Right cardiac atrium (tissue), 5 donors: ENCODE measurements around the gene FAM107B. TPM values are rescaled to one million over a fixed set of nuclear protein-coding genes. Genes with fewer than 3 reads are reported as not detected.

Experiments
- ATAC-seq, 2 donors: fragments of 200-7000 bp; cut with Tn5 transposase; one replicate each; pipeline versions ENCODE4 v1.8.0 to v1.9.1; 2020; ENCODE audit warnings: moderate library complexity in 2 of 2, mild to moderate bottlenecking in 1 of 2
- DNase-seq, 3 donors: peaks; one replicate each; pipeline ENCODE4 v3.0.0-alpha.2; 2020
- H3K27ac ChIP-seq: one replicate; pipeline ENCODE4 v1.5.1; 2013; ENCODE audit warnings: mild to moderate bottlenecking, low read length, control low read depth, moderate library complexity
- H3K27me3 ChIP-seq: one replicate; pipeline ENCODE4 v1.6.1; 2013; ENCODE audit not compliant: control insufficient read depth, insufficient read depth
- H3K4me1 ChIP-seq: one replicate; pipeline ENCODE4 v1.6.1; 2013; ENCODE audit warnings: low read length; ENCODE audit not compliant: control insufficient read depth, insufficient read depth
- H3K4me3 ChIP-seq: one replicate; pipeline ENCODE4 v1.5.1; 2013; ENCODE audit warnings: low read length, control low read depth
- H3K9me3 ChIP-seq: one replicate; pipeline ENCODE4 v1.6.1; 2013; ENCODE audit warnings: low read length; ENCODE audit not compliant: control insufficient read depth
- WGBS: extraction: QIAGEN DNeasy Blood & Tissue Kit; methylation state at CpG from one replicate; pipeline ENCODE4 v1.1.7; 2013; 5-methylcytosine and 5-hydroxymethylcytosine counted together
- intact Hi-C, 4 donors: fragments of 100-400 bp; cut with DNase I; formaldehyde crosslinking; loops; one replicate each; pipeline versions ENCODE4 v1.11.0 to v1.14.0; 2022 to 2023
- polyA plus RNA-seq: library from polyadenylated mRNA; stranded (reverse); fragments of 200-250 nt; gene quantifications from one replicate; pipeline ENCODE4 v1.2.3, GENCODE V29; 2013
- total RNA-seq, 4 donors: library from RNA; stranded (reverse); fragmentation: NEBNext Ultra II Directional; extraction: Animal tissue kit (Norgen Biotek cat#: 25700); gene quantifications; one replicate each; pipeline ENCODE4 v1.2.1, GENCODE V29; 2021
- donor health status: healthy with polysubstance abuse.
- donor health status: DM: no; HTN: yes; CAD: no.
- donor health status: DM: no; HTN: no; CAD: no.
- donor health status: DM: no; HTN: yes; CAD: no; lungs with severe emphysema.
- donor health status: DM: yes; HTN: yes; CAD: no.

Gene FAM107B
- total and polyA plus RNA-seq, 5 donors, result 4.3 to 18.7 (median 8.0) TPM

GRCh38 chr10:14507176-14507575, 267.5 kb downstream of the FAM107B start:
- no peak overlapping the region for H3K27ac ChIP-seq
- DNase-seq (no peak), ATAC-seq (no peak)
- WGBS, result 52% methylated on average over 6 of the region's 6 CpGs
- no peaks in the 10 kb centered on the region for H3K4me1 ChIP-seq
- no peak overlapping the region for H3K4me3 ChIP-seq
- H3K27me3 ChIP-seq, result no peaks in the 10 kb centered on the region
- intact Hi-C loops, result no loop called here
- H3K9me3 ChIP-seq, result no peaks in the 10 kb centered on the region

- Histone ChIP-seq H3K27ac (no peak overlapping the region), H3K4me1 (no peaks in the 10 kb centered on the region), H3K4me3 (no peak overlapping the region), H3K9me3 (no peaks in the 10 kb centered on the region), H3K27me3 (no peaks in the 10 kb centered on the region)
- ATAC-seq, result no peak
- 59% methylated on average over 3 of the region's 3 CpGs for WGBS
- DNase-seq, result no peak
- intact Hi-C loops, result loop anchor here in 1 of 4 donors (5.0 kb wide), 1 partner anchor 320 kb away; no protein-coding TSS in a partner anchor
Measured at GRCh38 chr10:14502431-14502830, 272.3 kb downstream of the FAM107B start.

- WGBS, result 61% methylated on average over 9 of the region's 9 CpGs
- Histone ChIP-seq H3K4me1 (no peaks in the 10 kb centered on the region), H3K4me3 (no peak overlapping the region), H3K9me3 (no peaks in the 10 kb centered on the region), H3K27ac (no peak overlapping the region), H3K27me3 (no peaks in the 10 kb centered on the region)
- intact Hi-C loops, result loop anchor here in 1 of 4 donors (5.0 kb wide), 1 partner anchor 322 kb away; no protein-coding TSS in a partner anchor
- DNase-seq (no peak), ATAC-seq (peak in 1 of 2 donors; percentile 46)
Measured at GRCh38 chr10:14500172-14500765, 274.4 kb downstream of the FAM107B start.

GRCh38 chr10:14499601-14499904, 275.1 kb downstream of the FAM107B start:
- no peak for DNase-seq
- intact Hi-C loops, result loop anchor here in 1 of 4 donors (10.0 kb wide), 1 partner anchor 605 kb away; no protein-coding TSS in a partner anchor
- WGBS, result 93% methylated on average over 5 of the region's 5 CpGs
- Histone ChIP-seq H3K9me3 (no peaks in the 10 kb centered on the region), H3K4me3 (no peak overlapping the region), H3K27ac (no peak overlapping the region), H3K27me3 (no peaks in the 10 kb centered on the region), H3K4me1 (no peaks in the 10 kb centered on the region)
- peak; percentile 31 to 45 for ATAC-seq

GRCh38 chr10:14498326-14498725, 276.4 kb downstream of the FAM107B start:
- ATAC-seq, result no peak

GRCh38 chr10:14491811-14492210, 282.9 kb downstream of the FAM107B start:
- no peak for ATAC-seq
- WGBS, result 80% methylated on average over 5 of the region's 5 CpGs
- H3K27me3 ChIP-seq, result peaks cover 3% of the 10 kb centered on the region
- H3K9me3 ChIP-seq, result no peaks in the 10 kb centered on the region
- no peaks in the 10 kb centered on the region for H3K4me1 ChIP-seq
- H3K4me3 ChIP-seq, result no peak overlapping the region
- no peak overlapping the region for H3K27ac ChIP-seq
- intact Hi-C loops, result loop anchor here in 1 of 4 donors (10.0 kb wide), 1 partner anchor 613 kb away; no protein-coding TSS in a partner anchor
- DNase-seq, result no peak

More at GRCh38 chr10:14498326-14498725, 276.4 kb downstream of the FAM107B start:
- Histone ChIP-seq H3K4me3 (no peak overlapping the region), H3K9me3 (no peaks in the 10 kb centered on the region), H3K27ac (no peak overlapping the region), H3K4me1 (no peaks in the 10 kb centered on the region), H3K27me3 (no peaks in the 10 kb centered on the region)
- intact Hi-C loops, result loop anchor here in 1 of 4 donors (10.0 kb wide), 1 partner anchor 606 kb away; no protein-coding TSS in a partner anchor
- no peak for DNase-seq
- WGBS, result 82% methylated on average over 7 of the region's 7 CpGs

- intact Hi-C loops, result loop anchor here in 1 of 4 donors (10.0 kb wide), 1 partner anchor 615 kb away; no protein-coding TSS in a partner anchor
- ATAC-seq, result no peak
- 67% methylated on average over 1 of the region's 1 CpG for WGBS
- peaks cover 3% of the 10 kb centered on the region for H3K27me3 ChIP-seq
- no peaks in the 10 kb centered on the region for H3K4me1 ChIP-seq
- no peak overlapping the region for H3K4me3 ChIP-seq
- no peak overlapping the region for H3K27ac ChIP-seq
- no peaks in the 10 kb centered on the region for H3K9me3 ChIP-seq
- no peak for DNase-seq
Measured at GRCh38 chr10:14489522-14490177, 285.0 kb downstream of the FAM107B start.

- ATAC-seq (no peak), DNase-seq (no peak)
- WGBS, result 43% methylated on average over 6 of the region's 6 CpGs
- intact Hi-C loops, result no loop called here
- no peak overlapping the region for H3K4me3 ChIP-seq
- H3K9me3 ChIP-seq, result no peaks in the 10 kb centered on the region
- H3K27me3 ChIP-seq, result peaks cover 3% of the 10 kb centered on the region
- H3K27ac ChIP-seq, result no peak overlapping the region
- no peaks in the 10 kb centered on the region for H3K4me1 ChIP-seq
Measured at GRCh38 chr10:14487488-14487883, 287.2 kb downstream of the FAM107B start.

GRCh38 chr10:14486777-14487487, 287.8 kb downstream of the FAM107B start:
- no peak for ATAC-seq

GRCh38 chr10:14485986-14486385, 288.7 kb downstream of the FAM107B start:
- Histone ChIP-seq H3K9me3 (no peaks in the 10 kb centered on the region), H3K27ac (no peak overlapping the region), H3K4me3 (no peak overlapping the region), H3K27me3 (peaks cover 2% of the 10 kb centered on the region), H3K4me1 (no peaks in the 10 kb centered on the region)
- intact Hi-C loops, result no loop called here
- no peak for DNase-seq
- 90% methylated on average over 5 of the region's 5 CpGs for WGBS
- ATAC-seq, result no peak

More at GRCh38 chr10:14486777-14487487, 287.8 kb downstream of the FAM107B start:
- no peak for DNase-seq
- intact Hi-C loops, result no loop called here
- H3K27me3 ChIP-seq, result peaks cover 3% of the 10 kb centered on the region
- 68% methylated on average over 13 of the region's 13 CpGs for WGBS
- H3K4me3 ChIP-seq, result no peak overlapping the region
- H3K4me1 ChIP-seq, result no peaks in the 10 kb centered on the region
- H3K27ac ChIP-seq, result no peak overlapping the region
- H3K9me3 ChIP-seq, result no peaks in the 10 kb centered on the region

GRCh38 chr10:14483417-14483816, 291.3 kb downstream of the FAM107B start:
- Histone ChIP-seq H3K9me3 (no peaks in the 10 kb centered on the region), H3K4me3 (no peak overlapping the region), H3K27ac (no peak overlapping the region), H3K27me3 (no peaks in the 10 kb centered on the region), H3K4me1 (no peaks in the 10 kb centered on the region)
- 96% methylated on average over 5 of the region's 5 CpGs for WGBS
- intact Hi-C loops, result no loop called here
- DNase-seq (no peak), ATAC-seq (no peak)
